GM12872 (cell line): Measurements from ENCODE around the gene CDKAL1.

ENCODE experiments used
- TF ChIP-seq, protein P1 (sequence below): IDR thresholded peaks from 3 replicates; pipeline ENCODE4 v1.5.1; 2011; ENCODE audit warnings: low read depth, mild to moderate bottlenecking, low read length, moderate library complexity; ENCODE audit not compliant: insufficient read depth

The CDKAL1 gene

DNA sequence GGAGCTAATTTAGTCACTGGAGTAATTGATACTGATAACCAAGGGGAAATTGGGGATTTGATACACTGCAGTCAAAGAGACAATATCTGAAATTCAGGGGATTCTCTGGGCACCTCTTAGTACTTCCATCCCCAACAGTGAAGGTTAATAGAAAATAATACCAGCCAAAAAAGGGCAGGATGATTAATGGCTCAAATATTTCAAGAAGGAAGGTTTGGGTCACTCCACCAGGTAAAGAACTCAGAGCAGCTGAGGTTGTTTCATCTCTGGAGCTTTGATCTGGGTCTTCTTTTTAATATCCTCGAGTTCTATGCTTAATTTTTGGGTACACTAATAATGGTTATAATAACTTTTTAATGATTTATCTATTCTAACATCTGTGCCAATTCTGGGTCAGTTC, 70.8 kb downstream of the CDKAL1 start:
- TF ChIP-seq, protein P1, sequence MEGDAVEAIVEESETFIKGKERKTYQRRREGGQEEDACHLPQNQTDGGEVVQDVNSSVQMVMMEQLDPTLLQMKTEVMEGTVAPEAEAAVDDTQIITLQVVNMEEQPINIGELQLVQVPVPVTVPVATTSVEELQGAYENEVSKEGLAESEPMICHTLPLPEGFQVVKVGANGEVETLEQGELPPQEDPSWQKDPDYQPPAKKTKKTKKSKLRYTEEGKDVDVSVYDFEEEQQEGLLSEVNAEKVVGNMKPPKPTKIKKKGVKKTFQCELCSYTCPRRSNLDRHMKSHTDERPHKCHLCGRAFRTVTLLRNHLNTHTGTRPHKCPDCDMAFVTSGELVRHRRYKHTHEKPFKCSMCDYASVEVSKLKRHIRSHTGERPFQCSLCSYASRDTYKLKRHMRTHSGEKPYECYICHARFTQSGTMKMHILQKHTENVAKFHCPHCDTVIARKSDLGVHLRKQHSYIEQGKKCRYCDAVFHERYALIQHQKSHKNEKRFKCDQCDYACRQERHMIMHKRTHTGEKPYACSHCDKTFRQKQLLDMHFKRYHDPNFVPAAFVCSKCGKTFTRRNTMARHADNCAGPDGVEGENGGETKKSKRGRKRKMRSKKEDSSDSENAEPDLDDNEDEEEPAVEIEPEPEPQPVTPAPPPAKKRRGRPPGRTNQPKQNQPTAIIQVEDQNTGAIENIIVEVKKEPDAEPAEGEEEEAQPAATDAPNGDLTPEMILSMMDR: no peak

DNA sequence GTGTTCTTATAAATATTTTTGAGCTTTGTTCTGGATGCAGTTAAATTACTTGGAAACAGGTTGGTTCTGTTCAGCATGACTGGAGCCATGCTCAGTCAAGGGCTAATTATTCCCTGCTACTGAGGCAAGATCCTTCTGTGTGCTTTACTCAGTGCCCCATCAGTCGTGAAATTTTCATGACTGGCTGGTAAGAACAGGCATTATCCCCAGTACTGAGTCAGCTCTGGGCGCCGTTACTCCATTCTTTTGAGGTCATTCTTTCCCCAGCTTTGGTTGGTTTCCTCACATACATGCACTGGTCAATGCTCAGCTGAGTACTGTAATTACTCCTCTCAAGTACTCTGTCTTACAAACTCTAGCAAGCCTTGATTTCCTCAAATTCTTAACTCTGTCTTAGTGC, 71.3 kb downstream of the CDKAL1 start:
- TF ChIP-seq, protein P1: no peak

DNA sequence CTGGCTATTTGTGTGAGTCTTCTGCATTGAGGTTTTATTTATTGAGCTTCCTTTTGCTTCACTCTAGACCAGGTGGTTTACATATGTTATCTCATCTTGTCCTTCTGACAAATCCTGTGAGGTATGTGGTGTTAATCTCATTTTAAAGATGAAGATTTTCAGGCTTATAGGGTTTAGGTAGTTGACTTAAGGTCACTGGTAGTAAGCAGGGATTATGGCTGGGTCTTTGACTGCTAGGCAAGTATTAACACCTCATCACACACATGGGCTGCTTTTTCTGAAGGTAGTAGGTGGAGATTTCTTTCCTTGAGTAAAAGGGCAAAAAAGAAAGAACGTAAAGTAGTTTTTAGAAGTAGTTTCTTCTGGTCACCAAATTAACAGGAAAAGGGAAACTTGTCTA, 72.6 kb downstream of the CDKAL1 start:
- TF ChIP-seq, protein P1: no peak

DNA sequence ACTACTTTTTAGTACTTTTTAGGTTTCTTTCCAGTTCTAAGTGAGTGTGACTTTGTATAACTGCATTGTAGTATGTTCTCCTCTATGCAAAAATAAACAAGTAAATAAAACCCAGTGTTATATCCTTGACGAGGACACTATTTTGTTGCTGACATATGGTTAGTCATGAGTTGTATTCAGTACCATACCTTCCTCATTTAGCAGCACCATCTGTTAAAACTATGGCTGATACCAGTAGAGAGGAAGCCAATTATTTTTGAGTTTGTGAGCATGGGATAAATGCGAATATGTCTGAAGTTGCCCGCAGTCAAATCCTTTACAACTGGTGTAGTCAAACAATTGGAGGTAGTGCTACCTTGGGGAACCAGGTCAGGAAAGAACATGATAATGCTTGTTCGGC, 74.1 kb downstream of the CDKAL1 start:
- TF ChIP-seq, protein P1: no peak

DNA sequence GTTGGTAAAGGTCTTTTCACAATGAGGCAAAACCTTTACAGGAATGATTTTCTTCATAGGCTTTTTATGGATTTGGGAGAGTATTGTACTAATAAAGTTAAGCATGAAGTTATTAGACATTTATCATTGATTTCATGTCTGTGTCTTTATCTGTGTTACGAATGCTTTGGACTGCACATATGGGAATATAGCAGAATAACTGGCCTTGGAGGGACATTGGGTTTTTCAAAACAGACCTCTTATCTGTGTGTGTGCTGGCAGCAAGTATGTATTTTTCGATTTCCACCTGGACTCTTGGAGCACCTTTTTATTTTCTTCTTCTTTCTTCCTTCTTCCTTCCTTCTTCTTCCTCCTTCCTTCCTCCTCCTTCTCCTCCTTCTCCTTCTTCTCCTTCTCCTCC, 74.6 kb downstream of the CDKAL1 start:
- TF ChIP-seq, protein P1: no peak

DNA sequence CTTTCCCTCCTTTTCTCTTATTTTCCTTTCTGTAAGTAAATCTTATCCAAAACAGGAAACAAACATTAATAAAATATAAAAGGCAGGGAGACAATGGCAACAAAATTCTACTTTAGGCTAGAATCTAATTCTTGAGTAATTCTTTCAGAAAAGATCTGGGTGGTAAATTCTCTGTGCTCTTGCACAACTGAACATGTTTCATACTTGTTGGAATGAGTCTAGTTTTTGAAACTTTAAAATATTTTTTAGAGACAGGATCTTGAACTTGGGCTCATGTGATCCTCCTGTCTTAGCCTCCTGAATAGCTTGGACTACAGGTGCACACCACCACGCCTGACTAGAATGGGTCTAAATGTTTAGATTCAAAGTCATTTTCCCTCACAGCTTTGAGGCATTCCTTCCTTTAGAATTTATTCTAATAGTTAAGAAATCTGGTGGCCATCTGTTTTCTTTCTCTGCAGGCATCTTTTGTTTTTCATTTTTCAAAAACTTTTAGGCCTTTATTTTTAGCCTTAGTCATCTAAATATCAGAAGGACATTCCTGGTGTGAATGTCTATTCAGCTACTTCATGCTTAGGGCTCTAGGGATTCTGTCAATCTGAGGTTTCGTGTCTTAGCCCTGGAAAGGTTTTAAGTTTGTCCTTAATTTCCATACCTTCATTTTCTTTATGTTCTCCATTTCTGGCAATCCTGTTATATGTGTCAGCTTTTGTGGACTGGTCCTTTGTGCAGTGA, 76.5 kb downstream of the CDKAL1 start:
- TF ChIP-seq, protein P1: no peak

DNA sequence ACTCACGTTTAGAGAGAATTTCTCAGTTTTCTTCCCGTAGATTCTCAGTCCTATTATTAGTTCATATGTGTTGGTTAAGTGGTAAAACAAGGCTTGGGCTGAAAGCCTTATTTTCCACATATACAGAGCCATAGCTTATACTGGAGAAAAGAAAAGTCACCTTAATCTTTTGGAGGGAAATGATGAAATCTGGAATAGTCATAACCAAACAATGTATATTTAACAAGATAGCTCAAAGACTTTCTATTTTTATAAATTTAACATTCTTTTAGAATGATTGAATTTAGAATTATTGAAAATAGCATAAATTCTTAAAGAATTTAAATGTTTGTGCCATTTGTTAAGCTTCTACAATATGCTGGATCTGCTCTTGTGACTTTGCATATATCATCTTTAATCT, 85.8 kb downstream of the CDKAL1 start:
- TF ChIP-seq, protein P1: no peak
